Measurements from ENCODE around the gene PRPF4.

PRPF4 gene

GRCh38 chr9:113296796-113297558 lies 21.5 kb downstream of the PRPF4 start:
- CTCF ChIA-PET = interaction anchor here (1.0 to 2.2 kb wide), 5 partner anchors 11 to 358 kb away, joined by 3 to 9 read pairs (median 3); partner anchors contain the start of genes CDC26 and PRPF4
- no peak for DNase-seq (ENCODE audit: extremely low spot score)
- POLR2A ChIA-PET = no interaction called here
- TF ChIP-seq CTCF (IDR thresholded peaks at IDR 0.05; ENCODE audit: control extremely low read depth, extremely low read depth, low read depth, missing control alignments) = no peak

GRCh38 chr9:113298311-113298710 lies 22.9 kb downstream of the PRPF4 start:
- ChIA-PET POLR2A (interaction anchor here (0.6 kb wide), 1 partner anchor 12 kb away, joined by 4 read pairs; no protein-coding TSS in a partner anchor), CTCF (interaction anchor here (1.7 kb wide), 1 partner anchor 104 kb away, joined by 4 read pairs; no protein-coding TSS in a partner anchor)
- no peak for TF ChIP-seq CTCF (IDR thresholded peaks at IDR 0.05; ENCODE audit: control extremely low read depth, extremely low read depth, low read depth, missing control alignments)
- DNase-seq (ENCODE audit: extremely low spot score) = no peak

GRCh38 chr9:113298924-113299770 lies 23.7 kb downstream of the PRPF4 start:
- POLR2A ChIA-PET = interaction anchor here (0.6 kb wide), 1 partner anchor 11 kb away, joined by 4 read pairs; no protein-coding TSS in a partner anchor
- CTCF ChIA-PET = interaction anchor here (1.0 to 1.9 kb wide), 3 partner anchors 10 to 103 kb away, joined by 4 to 6 read pairs (median 4); no protein-coding TSS in a partner anchor
- no peak for TF ChIP-seq CTCF (IDR thresholded peaks at IDR 0.05; ENCODE audit: control extremely low read depth, extremely low read depth, low read depth, missing control alignments)
- DNase-seq (ENCODE audit: extremely low spot score) = no peak

- POLR2A ChIA-PET = no interaction called here
- no peak for DNase-seq (ENCODE audit: extremely low spot score)
- CTCF ChIA-PET = interaction anchor here (1.0 to 1.9 kb wide), 4 partner anchors 9 to 102 kb away, joined by 3 to 6 read pairs (median 4); no protein-coding TSS in a partner anchor
- TF ChIP-seq CTCF (IDR thresholded peaks at IDR 0.05; ENCODE audit: control extremely low read depth, extremely low read depth, low read depth, missing control alignments) = no peak
These were observed 24.4 kb downstream of the PRPF4 start for GRCh38 chr9:113299800-113300292.

GRCh38 chr9:113301548-113301947 lies 26.1 kb downstream of the PRPF4 start:
- CTCF ChIA-PET = no interaction called here
- POLR2A ChIA-PET = no interaction called here
- TF ChIP-seq CTCF (IDR thresholded peaks at IDR 0.05; ENCODE audit: control extremely low read depth, extremely low read depth, low read depth, missing control alignments) = no peak
- no peak for DNase-seq (ENCODE audit: extremely low spot score)

- no peak for DNase-seq (ENCODE audit: extremely low spot score)
- ChIA-PET CTCF (no interaction called here), POLR2A (no interaction called here)
- TF ChIP-seq CTCF (IDR thresholded peaks at IDR 0.05; ENCODE audit: control extremely low read depth, extremely low read depth, low read depth, missing control alignments) = no peak
These were observed 27.4 kb downstream of the PRPF4 start, which contains the start of gene RNF183 for GRCh38 chr9:113302792-113303418. RNF183 (minus strand) TSS chr9:113303376; CDS start chr9:113298184, 5,192 bp downstream.
